HG02973 (cell line): ENCODE data around the gene ANKRD55.
"Not testable (repeated sequence)": the region's sequence is repeated elsewhere in the genome, so short reads cannot be mapped to it uniquely, and the experiment has no call there.

Source experiments
- ATAC-seq: cut with Tn5 transposase; IDR thresholded peaks from one replicate; pipeline ENCODE4 v1.9.1; 2021; ENCODE audit warnings: moderate library complexity; ENCODE audit not compliant: unreplicated experiment

ANKRD55 gene

GRCh38 chr5:56147106-56147505, 86.0 kb downstream of the ANKRD55 start:
- ATAC-seq, result no peak

- no peak for ATAC-seq
These were observed 86.5 kb downstream of the ANKRD55 start for GRCh38 chr5:56146674-56147073.

- ATAC-seq, result no peak
These were observed 87.6 kb downstream of the ANKRD55 start for GRCh38 chr5:56145511-56145910.

GRCh38 chr5:56145106-56145505, 88.0 kb downstream of the ANKRD55 start:
- no peak for ATAC-seq

GRCh38 chr5:56144211-56144610, 88.9 kb downstream of the ANKRD55 start:
- no peak for ATAC-seq

- ATAC-seq, result no peak
These were observed 89.8 kb downstream of the ANKRD55 start for GRCh38 chr5:56143373-56143714.

GRCh38 chr5:56142614-56143372, 90.3 kb downstream of the ANKRD55 start:
- peak; percentile 73 for ATAC-seq

- ATAC-seq, result no peak
These were observed 90.9 kb downstream of the ANKRD55 start for GRCh38 chr5:56142233-56142613.

- ATAC-seq, result no peak
These were observed 93.1 kb downstream of the ANKRD55 start for GRCh38 chr5:56140073-56140472.

GRCh38 chr5:56130664-56131063, 102.5 kb downstream of the ANKRD55 start:
- no peak for ATAC-seq

- no peak for ATAC-seq
These were observed 103.8 kb downstream of the ANKRD55 start for GRCh38 chr5:56129288-56129687.

GRCh38 chr5:56128113-56128512, 105.0 kb downstream of the ANKRD55 start:
- ATAC-seq, result no peak

- no peak for ATAC-seq
These were observed 106.5 kb downstream of the ANKRD55 start for GRCh38 chr5:56126487-56127179.

- ATAC-seq, result no peak
These were observed 109.4 kb downstream of the ANKRD55 start for GRCh38 chr5:56123531-56124243.

GRCh38 chr5:56122360-56122985, 110.7 kb downstream of the ANKRD55 start:
- not testable (repeated sequence) for ATAC-seq

- no peak for ATAC-seq
These were observed 114.1 kb downstream of the ANKRD55 start for GRCh38 chr5:56119050-56119449.

- ATAC-seq, result no peak
These were observed 116.5 kb downstream of the ANKRD55 start for GRCh38 chr5:56116599-56117141.

- no peak for ATAC-seq
These were observed 117.5 kb downstream of the ANKRD55 start for GRCh38 chr5:56115589-56115988.

- no peak for ATAC-seq
These were observed 120.5 kb downstream of the ANKRD55 start for GRCh38 chr5:56112526-56113121.

- ATAC-seq, result no peak
These were observed 121.7 kb downstream of the ANKRD55 start for GRCh38 chr5:56111404-56111781.
